Posterior vena cava (tissue), 2 donors: ENCODE results near the gene KIRREL1. TPM values are rescaled to one million over a fixed set of nuclear protein-coding genes. Genes with fewer than 3 reads are reported as not detected.

Experiments
- DNase-seq: peaks from one replicate; pipeline ENCODE4 v3.0.0-alpha.2; 2020; ENCODE audit warnings: low spot score
- intact Hi-C, 2 donors: fragments of 100-400 bp; cut with DNase I; formaldehyde crosslinking; loops; one replicate each; pipeline versions ENCODE4 v1.14.1 to v1.14.2; 2022 to 2023
- total RNA-seq, 2 donors: library from RNA; stranded (reverse); fragmentation: NEBNext Ultra II Directional; extraction: Animal tissue kit (Norgen Biotek cat#: 25700); gene quantifications; one replicate each; pipeline ENCODE4 v1.2.1, GENCODE V29; 2021
- donor health status: DM: yes; HTN: yes; CAD: no.
- donor health status: DM: yes; HTN: yes; CAD: no.

Gene KIRREL1
- total RNA-seq, 2 donors from 2014 or later = 57.9 to 68.9 TPM

DNA sequence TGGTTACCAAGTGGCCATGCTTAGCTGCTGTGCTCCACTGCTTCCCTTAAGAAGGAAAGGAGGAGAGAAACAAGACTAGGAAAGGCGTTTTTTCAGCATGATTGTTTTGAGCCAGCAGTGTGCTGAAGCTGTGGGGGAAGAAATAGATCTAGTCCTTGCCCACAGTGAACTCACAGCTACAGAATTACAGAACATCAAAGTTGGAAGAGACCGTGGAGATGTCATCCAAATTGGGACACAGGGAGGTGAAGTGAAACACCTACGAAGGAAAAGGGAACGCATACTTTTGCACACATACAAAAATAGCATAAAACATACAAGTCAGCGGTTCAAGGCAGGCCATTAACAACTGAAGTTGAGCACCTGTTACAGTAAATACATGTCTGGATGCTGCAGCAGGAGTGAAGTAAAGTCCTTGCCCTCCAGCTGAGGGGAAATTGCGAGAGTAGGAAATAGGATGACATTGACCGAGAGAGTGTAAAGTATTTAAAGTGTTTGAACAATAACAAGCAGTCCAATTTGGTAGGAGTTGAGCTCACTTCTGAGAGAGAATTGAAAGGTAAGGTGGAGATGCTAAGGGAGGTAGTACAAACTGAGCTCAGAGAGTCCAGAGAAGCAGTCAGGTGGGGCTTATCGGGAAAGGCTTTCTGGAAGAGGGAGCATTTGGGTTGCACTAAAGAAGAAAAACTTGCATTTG lies 55.1 kb downstream of the KIRREL1 start:
- no peak for DNase-seq
- intact Hi-C loops = no loop called here

DNA sequence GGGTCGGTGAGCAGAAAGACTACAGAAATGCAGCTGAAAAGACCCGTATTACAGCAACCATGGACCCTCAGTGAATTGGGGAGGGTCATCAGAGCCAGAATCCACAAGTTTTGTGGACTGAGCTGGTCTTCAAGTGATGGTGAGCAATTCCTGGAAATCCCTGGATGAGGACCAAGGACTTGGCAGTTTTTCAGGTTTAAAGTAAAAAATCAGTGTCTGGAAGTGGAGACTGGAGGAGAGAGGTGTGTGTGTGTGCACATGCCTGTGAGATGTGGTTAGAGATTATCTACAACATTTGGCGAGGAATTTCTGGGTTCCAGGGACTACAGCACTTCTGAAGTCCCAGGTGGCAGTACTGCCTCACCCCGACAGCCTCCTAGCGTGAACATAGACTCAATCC lies 56.4 kb downstream of the KIRREL1 start:
- intact Hi-C loops = no loop called here
- no peak for DNase-seq

DNA sequence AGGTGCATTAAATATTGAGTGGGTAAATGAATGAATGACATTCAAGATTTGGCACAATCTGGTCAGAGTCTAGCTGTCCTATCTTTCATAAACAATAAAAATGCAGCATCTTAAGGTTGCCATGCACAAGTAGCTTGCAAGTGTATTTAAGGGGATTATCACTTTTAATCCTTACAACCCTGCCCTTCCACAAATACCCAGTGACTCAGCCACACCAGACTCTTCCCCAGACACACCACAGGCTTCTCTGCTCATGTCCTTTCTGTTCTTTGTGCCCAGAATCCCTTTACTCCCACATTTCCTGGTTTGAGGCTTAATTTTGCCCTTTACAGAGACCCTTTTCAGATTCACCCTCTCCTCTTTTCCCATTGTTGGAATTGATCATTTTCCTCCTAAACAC lies 59.8 kb downstream of the KIRREL1 start:
- intact Hi-C loops = no loop called here
- no peak for DNase-seq

DNA sequence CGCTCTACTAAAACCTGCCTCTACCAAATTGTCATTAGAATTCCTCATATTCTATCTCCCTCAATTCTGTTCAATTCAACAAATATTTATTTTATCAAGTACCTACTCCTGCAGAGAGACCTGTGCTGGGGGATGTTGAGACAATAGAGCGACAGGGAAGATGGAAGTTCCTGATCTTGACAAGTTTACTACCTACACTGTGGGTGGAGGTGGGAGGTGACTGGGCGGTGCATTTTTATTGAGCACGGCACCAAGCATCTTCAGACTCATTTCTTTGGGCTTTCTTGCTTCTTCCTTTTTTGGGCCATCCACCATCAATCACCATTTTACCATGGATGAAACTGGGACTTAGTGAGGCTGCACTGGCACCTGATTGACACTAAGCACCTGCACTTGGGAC lies 61.3 kb downstream of the KIRREL1 start:
- intact Hi-C loops = no loop called here
- DNase-seq = no peak

DNA sequence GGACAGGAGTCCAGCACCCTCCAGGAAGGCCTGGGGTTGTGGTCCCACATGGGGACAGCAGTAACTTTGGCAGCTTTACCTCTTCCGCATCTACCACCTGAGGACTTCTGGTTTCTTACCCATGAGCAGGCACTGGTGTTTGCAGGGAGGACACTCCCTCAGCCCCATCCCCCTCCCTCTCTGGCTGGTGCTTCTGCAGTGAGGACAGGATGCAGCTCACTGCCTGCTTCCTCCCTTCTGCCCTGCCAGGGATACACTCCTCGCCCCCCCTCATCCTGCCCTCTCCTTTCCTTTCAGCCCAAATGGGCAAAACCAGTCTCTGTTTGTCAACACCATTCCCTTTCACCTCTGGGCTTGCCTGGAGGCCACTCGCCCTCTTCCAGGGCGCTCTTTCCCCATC lies 62.4 kb downstream of the KIRREL1 start:
- intact Hi-C loops = no loop called here
- no peak for DNase-seq

DNA sequence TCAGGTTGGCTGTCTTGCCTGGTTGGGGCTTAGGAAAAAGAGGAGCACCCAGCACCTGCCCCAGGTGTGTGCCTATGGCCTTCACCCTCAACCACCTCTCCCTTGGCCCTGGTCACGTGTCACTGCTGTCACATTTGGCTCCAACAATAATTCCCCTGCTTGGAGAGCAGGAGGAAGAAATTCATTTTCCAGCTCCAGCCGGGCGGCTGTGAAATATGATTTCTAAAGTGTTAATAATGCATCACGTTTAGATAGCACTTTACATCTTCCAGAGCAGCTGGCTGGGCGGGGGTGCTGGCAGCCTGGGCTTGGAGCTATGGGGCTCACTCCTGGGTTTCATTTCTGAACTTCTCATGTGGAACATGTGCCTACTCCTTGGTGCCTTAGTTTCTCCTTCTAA lies 63.1 kb downstream of the KIRREL1 start:
- DNase-seq = no peak
- intact Hi-C loops = no loop called here

DNA sequence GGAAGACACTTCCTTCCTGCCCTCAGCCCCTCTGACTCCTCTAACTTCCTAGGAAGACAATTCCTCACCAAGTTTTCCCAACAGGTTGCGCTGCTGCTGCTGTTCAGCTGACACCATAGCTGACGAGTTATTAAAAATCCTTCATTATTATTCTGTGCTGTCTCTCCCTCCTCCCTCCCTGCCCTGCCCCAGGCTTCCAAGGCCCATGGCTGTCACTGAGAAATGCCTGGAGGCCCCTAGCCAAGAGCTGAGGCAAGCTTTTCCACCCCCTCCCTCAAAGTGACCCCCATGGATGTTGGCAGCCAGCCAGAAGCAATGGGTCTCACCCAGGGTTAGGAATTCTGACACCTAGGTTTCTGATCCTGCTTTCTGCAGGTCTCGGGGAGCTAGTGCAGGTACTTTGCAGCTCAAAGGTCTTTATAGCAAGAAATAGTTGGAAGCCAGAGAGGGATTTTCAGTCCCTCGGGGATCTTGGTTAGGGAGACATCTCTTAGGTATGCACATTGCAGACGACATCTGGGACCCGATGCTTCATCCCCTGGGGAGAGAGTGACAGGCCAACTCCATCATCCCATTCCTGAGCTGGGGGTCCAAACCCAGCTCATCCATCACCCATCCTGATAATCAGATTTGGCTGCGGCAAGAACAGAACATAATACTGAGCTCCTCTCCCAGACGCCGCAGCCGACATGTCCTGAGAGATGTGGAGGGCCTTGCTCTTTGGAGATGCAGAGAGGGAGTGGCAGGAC lies 65.0 kb downstream of the KIRREL1 start:
- DNase-seq = no peak
- intact Hi-C loops = no loop called here

DNA sequence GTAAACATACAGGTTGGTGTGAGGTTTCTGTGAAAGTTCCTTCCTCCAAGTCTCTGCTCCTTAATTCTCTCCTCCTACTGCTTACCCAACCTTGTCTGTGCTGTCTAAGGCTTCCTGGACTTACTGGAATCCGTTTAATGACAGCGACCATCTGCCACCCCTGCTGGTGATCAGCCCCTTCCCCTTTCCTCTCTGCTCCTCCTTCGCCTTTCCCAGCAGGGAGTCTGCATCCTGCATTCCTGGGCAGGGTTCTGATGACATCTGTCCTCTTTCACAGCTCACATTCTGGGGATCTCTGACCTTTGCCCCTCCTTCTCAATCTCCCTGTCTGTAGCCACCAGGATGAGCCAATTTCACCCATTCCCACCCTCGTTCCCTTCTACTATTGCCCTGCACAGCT lies 66.5 kb downstream of the KIRREL1 start:
- intact Hi-C loops = no loop called here

DNA sequence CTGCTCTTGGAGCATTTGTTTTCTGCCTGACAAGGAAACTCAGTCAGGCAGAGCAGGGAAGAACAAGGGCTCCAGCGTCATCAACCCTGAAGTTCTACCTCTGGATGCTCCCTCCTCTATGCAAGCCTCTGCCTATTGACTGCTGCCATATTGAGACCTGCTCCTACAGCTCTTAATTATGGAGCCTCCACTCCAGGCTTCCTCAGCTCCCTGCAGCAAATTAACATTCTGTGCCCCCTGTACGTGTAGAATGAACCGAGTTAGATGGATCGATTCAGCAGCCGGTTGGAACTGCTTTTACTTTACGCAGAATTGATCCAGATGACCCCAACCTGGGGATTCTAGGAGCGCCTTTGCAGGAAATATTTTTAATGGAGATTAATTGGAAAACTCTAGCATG lies 68.7 kb downstream of the KIRREL1 start:
- intact Hi-C loops = no loop called here
- no peak for DNase-seq

More for the DNA sequence above, 66.5 kb downstream of the KIRREL1 start:
- DNase-seq = no peak

DNA sequence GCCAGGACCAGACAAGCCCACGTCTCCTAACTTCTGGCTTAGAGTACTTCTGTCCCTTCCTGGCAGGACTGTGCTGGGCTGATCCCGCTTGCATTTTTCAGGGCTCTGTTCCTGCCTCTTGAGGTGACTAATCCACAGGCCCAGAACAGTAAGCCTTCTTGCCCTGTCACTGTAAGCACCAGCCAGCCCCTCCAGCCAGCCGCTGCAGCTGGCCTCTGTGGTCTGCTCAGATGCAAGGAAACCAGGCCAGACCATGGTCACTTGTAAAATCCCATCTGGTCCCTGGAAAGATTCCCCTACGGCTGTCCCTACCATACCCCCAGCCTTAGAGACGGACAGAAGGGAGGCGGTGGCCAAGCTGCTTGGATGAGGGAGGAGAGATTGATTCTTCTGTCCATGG lies 74.2 kb downstream of the KIRREL1 start:
- intact Hi-C loops = no loop called here
- DNase-seq = no peak

DNA sequence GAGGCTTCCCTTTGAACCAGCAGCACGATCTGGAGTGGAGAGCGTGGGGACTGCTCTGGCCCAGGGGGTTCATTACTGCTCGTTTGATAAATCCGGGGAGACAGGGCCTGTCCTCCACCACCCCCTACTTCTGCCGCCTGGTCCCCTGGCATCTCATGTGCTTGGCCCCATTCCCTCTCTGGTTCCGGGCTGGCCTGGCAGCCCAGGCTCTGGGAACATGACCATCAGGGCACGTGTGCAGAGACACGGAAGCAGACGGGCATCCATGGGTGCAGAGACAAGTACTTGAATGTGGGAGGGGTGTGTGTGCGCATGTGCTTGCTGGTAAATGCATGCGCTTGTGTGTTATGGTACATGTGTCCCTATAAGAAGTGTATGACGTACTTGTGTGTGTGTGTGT lies 75.5 kb downstream of the KIRREL1 start:
- no peak for DNase-seq
- intact Hi-C loops = no loop called here

DNA sequence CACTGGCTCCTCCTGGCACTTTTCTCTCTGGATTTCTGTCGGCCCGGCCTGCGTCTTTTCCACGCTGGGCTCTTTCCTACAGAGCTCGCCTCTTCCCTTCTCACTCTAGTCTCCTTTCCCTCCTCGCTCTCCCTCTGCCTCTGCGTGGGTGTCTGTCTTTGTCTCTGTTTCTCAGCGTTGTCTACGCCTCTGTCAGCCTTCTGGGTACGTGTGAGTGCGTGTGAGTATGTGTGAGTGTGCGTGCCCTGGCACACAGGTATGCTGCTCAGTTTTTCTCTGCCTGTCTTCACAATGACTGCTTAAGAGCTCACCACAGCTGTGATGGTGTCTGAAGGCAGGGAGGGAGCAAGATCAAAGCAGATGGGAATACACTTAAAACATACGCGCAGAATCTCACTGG lies 77.7 kb downstream of the KIRREL1 start:
- intact Hi-C loops = no loop called here
- DNase-seq = no peak

DNA sequence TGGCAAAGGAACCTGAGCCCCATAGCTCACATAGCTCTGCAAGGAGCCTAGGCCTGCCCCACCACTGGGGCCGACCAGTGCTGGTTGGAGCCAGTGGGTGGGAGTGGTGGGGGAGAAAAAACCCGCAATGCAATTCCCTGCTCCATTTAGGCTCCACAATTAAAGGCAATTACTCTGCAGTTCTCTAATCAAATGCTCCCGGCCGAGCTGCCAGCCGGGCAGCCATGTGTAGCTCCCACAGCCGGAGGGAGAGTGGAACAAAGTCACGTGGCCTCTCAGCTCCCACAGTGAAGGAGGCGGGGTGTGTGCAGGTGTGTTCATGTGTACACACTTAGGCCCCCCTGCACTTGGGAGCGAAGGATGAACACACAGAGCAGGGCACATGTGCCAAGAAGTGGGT lies 81.6 kb downstream of the KIRREL1 start:
- intact Hi-C loops = no loop called here
- DNase-seq = no peak

DNA sequence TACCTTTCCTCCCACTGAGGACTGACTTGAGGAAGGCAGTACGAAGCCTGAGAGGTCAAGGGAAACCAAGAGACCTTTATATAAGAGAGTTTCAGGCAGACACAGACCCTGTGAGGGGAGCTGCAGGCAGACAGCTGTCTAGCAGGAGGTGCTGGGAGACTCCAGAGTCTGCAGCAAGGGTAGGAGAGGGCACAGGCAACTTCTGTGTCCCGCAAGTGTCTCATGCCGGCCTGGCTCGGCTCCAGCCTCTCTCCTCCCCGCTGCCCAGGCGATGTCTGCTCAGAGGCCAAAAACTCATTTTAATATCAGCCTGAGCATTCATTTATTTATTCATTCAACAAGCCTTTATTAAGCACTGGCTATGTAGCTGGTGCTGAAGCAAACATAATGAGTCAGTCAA lies 83.0 kb downstream of the KIRREL1 start:
- intact Hi-C loops = no loop called here
- DNase-seq = no peak

DNA sequence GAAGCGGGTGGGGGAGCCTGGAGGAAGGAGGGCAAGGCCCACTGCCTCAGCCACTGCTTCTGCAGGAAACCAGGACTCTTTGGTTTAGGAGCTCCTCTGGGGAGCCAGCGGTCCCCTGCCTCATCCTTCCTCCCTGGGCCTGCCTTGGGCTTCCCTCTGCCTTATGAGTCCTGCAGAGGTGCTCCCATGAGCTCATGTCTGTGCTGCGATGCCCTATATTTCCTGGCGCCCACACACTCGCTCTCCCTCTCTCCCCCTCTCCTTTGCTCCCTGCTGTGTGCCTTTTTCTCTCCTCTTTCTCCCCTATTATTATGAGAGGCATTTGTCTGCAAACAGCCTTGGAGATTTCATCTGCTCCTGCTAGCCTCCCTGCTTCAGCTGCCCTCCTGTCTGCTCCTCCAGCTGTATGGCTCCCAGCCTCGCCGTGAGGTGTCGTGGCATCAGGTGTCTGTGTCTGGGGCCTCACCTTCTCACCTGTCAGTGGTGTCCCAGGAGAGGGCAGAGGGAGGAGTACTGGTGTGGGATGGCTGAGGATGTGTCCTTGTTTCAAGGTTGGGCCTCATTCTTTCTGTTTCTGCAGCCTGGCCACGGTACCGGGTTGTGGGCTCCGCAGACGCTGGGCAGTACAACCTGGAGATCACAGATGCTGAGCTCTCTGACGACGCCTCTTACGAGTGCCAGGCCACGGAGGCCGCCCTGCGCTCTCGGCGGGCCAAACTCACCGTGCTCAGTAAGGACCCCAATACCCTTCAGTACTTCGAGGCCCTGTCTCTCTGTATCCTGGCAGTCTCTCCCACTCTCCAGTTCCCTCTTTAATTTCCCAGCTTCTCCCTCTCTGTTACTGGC lies 84.2 kb downstream of the KIRREL1 start:
- intact Hi-C loops = no loop called here
- DNase-seq = no peak

DNA sequence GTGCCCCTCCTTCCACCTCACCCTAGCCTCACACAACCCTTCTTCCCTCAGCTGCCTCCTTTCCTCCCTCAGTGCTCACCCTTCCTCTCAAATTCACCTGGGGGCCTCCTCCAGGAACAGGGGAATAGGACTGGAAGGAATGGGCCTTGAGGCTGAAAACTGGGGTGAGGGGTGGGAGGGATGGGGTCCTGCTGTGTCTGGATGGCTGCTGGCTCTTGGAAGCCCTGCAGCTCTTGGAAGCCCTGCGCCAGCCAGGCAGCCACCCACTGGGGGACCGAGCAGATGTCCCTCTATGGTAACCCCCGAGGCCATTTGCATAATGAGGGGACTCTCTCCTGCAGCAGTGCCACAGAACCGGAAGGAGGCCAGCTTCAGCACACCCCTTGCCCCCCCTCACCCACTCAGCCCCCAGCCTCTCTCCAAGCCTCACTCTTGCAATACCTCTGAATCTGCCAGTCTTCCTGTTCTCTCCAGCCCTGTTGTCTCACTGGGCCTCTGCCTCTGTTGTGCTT lies 85.2 kb downstream of the KIRREL1 start:
- intact Hi-C loops = no loop called here

DNA sequence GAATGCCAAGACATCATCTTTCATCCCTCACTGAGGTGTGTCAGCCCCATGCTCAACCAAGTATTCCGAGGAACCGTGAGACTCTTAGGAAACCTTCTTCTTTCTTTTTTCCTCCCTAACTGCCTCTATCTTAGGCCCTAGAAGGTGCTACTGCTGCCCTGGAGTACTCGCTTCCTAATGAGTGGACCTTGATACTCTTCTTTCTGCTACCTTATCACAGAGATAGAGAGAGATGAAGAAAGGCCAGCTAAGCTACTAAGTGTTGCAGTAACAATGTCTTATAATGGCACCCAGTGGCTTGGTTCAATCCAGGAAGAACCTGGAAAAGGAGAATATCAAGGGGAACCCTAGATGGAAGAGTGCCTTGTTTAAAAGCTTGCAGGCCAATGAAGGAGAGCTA lies 86.6 kb downstream of the KIRREL1 start:
- no peak for DNase-seq
- intact Hi-C loops = no loop called here

More for the DNA sequence above, 85.2 kb downstream of the KIRREL1 start:
- no peak for DNase-seq

DNA sequence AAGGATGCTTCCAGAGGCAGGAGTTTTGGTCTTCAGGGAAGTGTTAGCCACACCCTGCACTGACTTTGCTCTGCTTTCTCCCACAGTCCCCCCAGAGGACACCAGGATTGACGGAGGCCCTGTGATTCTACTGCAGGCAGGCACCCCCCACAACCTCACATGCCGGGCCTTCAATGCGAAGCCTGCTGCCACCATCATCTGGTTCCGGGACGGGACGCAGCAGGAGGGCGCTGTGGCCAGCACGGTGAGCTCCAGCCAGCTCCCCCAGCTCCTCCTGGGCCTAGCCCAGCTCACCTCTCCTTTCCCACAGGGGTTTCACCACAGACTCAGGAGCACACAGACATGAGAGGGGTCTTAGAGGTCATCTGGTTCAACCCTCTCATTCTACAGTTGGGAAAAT lies 90.9 kb downstream of the KIRREL1 start:
- no peak for DNase-seq
- intact Hi-C loops = no loop called here

DNA sequence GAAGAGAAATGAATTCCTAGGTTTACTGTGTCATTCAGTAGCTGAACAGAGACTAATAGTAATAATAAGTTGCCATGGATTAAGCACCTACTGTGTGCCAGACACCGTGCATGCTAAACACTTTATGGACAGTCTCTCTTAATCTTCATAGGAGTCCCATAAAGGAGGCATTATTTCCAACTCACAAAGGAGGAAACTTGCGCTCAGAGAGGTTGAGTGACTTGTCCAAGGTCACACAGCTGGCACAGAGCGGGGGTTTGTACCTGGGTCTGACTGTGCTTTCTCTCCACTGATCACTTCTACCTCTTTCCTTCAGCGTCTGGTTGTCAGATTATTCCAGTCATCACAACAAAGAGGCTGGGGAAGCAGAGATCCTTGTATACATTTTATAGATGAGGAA lies 91.3 kb downstream of the KIRREL1 start:
- intact Hi-C loops = loop anchor here in 1 of 2 donors (5.0 kb wide), 1 partner anchor 92 kb away; the partner anchor contains the start of gene KIRREL1
- no peak for DNase-seq
